ENCODE data around the gene PHC2.

DNA sequence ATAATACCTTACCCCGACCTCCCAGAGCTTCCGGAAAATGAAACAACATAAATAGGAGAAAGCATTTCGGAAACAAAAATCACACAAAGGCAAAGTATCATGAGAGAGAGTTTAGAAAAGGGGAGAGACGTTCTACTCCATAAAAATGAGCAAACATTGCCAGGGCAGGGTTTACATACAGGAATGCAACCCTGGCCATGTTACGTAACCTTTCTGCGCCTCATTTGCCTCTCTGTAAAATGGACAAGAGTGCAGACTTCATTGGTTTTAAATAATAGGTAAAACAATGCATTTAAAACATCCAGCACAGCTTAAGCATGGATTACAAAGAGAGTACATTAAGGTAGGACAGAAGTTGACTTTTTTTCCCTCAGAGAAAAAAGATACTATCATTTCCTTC lies 45.6 kb downstream of the PHC2 start:
- TF ChIP-seq POLR2AphosphoS5 (IDR thresholded peaks at IDR 0.05; ENCODE audit: low read depth, low read length) (no peak), TAF1 (IDR thresholded peaks at IDR 0.05; ENCODE audit: low read depth, low read length) (no peak)
